Amniotic stem cell (primary cell): Measurements from ENCODE around the gene PDZD7.

Experiments
- DNase-seq: peaks from one replicate; lab custom pipeline; 2025; lab: John Stamatoyannopoulos, UW

The PDZD7 gene

DNA sequence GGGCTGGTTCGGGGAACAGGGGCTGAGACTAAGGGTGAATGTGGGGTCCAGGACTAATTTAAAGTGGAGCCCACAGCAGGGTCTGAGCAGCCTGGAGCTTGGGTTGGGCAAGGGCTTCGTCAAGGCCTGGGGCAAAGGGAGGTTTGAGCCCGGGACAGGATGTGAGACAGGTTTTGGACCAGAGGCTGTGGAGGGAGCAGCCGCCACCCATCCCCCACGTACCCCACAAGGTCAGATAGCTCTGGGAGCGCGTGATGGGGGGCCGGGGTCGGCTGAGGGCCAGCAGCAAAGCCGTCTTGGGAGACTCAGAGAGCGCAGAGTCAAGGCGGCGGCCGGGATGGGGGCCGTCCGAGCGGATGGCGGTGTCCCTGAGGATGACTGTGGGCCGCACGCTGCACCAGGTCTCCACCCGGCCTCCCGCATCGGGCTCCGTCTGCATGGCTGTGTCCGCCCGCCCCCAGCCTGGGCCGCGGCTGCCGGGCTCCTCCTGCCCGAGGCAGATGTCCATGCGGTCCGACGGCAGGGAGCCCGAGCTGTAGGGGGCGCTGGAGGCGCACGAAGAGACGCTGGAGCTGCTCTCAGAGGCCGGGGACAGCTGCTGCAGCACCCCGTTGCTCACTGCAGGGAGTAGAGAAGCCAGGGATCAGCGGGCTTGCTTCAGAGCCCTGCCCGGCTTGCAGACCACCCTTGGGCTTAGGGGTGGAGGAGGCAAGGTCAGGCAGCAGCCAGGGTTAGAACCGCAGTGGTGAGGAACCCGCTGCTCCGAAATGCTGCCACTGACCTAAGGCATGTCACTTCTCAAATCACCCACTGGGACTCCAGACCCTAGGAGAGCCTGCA, 12.1 kb downstream of the PDZD7 start:
- DNase-seq = peak; percentile 76

DNA sequence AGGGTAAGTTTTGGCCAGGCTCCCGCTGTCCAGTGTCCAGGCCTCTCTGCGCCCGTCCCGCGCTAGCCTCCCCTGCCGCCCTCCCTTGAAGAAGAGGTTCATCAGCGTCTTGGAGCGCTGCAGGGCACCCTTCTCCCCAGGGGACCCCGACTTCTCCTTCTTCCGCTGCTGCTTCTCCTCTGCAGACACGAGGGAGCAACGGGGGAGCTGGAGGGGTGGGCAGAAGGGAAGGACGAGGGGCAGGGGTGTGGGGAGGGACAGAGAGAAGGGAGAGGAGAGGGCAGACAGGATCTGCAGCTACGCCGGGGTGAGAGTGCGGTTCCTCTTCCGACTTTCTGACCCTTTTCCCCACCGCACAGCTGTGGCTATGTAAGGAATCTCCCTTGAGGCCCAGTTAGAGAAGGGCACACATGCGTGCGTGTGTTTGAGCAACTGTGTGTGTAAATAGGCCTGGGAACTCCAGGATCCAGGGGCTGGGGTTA, 12.8 kb downstream of the PDZD7 start:
- DNase-seq = no peak

DNA sequence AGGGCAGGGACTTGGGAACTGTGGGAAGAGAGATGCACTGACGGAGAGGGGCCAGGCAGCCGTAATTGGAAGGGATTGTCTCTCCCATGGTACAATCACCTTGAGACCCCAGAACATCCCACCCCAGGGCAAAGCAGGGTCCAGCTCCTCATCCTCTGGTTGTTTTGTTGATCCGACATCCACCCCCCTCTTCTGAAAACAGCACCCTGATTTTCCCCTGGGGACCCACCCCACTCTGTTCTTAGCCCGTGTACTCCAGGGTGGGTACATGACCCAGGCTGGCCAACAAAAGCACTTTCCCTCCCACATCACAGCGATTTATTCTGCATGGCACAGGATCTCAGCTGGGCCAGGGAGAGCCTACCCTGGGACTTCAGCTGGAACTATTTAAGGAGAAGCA, 14.1 kb downstream of the PDZD7 start:
- no peak for DNase-seq

- no peak for DNase-seq
Observed at GRCh38 chr10:101015582-101015973, 15.4 kb downstream of the PDZD7 start.

GRCh38 chr10:101014966-101015581, 15.9 kb downstream of the PDZD7 start:
- peak; percentile 70 for DNase-seq

DNA sequence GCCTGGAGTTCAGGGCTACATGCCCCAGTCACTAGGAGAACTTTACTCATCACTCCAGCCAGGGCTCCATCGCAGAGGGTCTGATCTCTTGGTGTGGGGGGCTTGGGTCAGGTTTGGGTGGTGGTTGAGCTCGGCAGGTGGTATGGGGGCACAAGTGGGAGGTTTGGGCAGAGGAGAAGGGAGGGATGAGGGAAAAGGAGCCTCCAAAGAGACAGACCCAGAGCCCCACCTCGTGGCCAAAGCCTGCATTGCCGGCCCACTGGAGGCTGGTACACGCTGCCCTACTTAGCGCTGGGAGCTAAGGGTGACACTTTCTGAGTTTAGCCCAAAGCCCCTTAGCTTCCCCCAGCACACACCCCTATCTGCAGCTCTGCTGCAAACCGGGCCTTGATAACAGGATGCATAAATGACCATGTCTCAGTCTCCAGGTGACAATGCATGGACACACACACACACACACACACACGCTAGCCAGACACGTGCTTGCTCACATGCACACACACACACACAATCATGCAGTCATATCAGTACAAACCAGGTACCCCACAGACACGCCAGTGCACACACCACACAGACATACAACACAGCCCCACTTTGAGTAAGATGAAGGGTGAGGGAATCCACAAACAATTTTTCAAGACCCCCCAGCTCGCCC, 16.6 kb downstream of the PDZD7 start:
- peak; percentile 51 for DNase-seq

DNA sequence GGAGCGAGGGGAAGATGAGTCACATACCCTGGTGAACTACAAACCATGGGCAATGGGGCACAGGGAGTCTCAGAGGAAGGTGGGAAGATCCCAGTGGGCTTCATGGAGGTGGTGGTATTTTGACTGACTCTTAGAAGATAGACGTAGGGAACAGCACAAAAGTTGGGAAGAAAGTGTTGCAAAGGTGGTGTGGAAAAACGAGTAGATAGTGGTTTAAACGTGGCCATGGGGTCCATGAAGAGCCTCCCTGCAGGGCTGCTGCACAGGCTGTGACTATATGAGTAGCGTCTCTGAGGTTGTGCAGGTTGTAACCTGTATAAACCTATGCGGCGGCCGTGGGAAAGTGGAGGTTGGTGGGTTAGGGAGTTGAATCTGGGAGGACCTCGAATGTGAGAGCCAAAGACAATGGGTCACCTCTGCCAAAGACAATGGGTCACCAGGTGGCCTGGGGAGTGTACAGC, 17.5 kb downstream of the PDZD7 start:
- no peak for DNase-seq

DNA sequence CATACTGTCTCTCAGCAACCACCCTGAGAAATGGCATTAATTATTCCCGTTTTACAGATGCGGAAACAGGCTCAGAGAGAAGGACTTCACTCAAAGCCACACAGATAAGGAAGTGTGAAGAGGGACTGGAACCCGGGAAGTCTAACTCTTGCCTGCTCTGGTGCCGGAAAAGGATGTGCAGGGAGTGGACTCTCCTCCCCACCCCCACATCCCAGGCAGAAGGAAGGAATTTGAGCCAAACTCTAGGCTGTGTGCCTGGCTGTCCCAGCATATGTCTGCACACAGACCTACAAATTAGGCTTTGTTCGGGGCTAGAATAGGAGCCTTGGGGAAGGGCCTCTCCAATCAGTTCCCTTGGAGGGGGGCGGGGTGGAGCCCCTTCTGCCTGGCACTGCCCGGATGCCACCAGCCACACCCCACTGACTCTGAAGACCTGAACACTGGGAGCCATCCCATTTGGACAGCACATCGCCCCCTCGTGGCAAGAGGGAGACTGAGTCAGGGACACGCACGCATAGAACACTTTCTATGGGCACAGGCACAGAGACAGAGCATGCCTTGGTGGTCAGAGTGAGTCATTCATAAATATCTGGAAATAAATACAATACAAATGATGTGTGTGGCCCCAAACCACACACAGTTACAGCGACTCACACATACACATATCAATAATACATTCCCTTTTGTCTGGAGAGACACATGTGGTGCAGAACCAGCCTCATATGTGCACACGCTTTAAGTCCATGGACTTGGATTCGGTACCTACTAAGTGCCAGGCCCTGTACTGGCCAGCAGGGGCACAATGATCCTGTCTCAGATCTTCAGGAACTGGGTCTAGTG, 18.2 kb downstream of the PDZD7 start:
- DNase-seq = peak; percentile 91

DNA sequence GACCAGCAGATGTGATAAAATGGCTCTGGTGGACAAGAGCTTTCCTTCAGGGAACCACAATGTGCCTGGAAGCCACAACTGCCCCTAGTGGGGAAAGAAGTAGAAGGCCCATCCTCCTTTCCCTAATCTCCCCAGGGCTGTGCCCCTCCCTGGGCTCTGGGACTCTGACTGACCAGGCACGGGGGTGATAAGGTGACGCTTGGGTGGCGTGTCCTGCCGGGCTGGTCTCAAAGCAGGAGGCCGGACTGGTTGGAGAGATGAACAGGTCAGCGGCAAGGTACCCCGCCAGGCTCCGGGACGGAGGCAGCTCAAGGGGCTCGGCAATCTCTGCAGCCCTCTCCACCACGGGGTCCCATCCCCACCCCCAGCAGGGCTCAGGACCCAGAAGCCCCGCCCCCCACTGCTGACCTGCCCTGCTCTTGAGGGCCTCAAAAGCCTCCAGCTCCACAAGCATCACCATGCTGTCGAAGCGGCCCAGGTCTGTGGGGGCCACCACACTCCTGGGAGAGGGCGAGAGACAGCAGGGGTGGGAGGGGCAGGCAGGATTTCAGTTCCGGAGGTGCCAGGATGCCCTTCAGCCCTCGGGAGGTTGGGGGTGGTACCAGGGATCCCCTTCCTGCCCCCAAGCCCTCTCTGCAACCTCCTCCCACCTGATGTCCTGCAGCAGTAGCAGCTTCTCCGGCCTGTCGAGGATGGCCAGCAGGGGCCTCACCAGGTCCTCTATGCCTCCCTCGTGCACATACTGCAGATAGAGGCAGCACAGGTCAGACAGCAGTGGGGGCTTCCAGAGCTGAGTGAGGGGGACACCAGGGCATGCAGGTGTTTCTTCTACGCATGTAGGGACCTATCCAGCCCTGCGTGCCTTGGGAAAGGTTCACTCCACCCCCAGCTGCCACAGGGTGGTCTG, 19.2 kb downstream of the PDZD7 start:
- DNase-seq = no peak

GRCh38 chr10:101010329-101010728, 20.6 kb downstream of the PDZD7 start:
- no peak for DNase-seq

DNA sequence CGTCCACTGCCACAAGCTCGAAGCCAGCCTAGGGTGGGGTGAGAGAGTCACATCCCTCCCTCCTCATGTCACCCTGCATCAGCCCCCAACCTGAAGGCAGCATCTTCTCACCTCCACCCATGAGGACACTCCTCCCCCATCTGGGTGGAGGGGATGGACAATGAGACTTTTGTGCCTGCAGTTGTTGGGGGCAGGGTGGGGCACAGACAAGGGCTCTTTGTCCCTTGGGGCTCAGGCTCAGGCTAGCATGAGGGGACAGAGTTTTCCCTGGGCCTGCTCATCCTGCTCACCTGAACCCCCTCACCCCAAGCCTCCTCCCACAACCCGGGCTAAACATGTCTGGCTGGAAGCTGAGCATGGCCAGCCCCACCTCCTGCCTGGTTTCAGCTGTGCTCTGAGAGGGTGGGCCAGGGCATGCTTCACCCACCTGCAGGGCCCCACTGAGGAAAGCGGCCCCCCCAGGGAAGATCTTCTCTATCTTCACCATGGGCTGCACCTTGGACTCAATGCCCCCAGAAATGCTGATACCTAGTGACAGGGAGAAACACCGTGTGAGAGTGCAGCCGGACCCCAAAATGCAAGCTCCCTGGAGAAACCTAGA, 22.0 kb downstream of the PDZD7 start:
- no peak for DNase-seq

DNA sequence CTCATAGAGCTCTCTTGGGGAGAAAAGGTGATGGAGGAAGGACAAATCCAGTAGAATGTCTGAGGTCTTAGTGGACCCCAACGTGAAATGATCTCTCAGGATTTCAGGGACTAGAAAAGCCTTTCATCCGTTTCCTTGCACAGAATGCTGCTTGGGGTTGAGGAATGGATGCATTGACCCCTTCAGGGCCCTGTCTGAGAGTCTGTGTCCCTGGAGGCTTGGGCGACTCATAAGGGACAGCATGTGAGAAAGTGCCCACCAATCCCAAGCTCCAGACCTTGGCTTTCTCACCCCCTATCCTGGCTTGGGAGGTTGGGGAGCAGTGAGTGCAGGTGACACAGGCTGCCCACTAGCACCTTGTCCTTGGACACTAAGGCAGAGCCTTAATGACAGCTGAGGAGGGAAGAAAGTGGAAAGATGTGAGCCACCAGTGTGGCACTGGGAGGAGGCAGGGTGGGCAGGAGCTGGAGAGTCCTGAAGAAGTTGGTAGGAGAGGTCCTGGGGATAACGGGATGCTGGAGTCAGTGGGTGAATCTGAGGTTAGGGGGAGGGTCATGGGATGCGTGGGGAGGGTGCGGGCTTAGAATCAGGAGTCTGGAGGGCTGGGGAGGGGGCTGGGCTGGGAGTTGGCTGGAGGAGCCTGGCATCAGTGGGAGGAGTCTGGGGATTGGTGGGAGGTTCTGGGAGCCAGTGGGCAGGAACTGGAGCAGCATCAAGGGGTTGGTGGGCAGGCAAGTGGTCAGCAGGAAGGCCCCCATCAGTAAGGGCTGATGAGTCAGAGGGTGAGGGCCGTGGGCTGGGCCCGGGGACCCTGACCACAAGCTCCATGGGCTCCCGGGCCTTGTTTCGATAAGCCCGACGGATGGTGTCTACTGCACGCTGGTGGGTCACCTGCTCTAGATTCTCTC, 22.8 kb downstream of the PDZD7 start:
- no peak for DNase-seq

GRCh38 chr10:101007099-101007711, 23.7 kb downstream of the PDZD7 start:
- no peak for DNase-seq

DNA sequence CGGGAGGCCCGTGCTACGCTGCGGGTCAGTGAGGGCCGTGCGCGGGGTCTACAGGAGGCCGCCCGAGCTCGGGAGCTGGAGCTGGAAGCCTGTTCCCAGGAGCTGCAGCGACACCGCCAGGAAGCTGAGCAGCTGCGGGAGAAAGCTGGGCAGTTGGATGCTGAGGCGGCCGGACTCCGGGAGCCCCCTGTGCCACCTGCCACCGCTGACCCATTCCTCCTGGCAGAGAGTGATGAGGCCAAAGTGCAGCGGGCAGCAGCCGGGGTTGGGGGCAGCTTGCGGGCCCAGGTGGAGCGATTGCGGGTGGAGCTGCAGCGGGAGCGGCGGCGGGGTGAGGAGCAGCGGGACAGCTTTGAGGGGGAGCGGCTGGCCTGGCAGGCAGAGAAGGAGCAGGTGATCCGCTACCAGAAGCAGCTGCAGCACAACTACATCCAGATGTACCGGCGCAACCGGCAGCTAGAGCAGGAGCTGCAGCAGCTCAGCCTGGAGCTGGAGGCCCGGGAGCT, 24.3 kb downstream of the PDZD7 start:
- DNase-seq = no peak

DNA sequence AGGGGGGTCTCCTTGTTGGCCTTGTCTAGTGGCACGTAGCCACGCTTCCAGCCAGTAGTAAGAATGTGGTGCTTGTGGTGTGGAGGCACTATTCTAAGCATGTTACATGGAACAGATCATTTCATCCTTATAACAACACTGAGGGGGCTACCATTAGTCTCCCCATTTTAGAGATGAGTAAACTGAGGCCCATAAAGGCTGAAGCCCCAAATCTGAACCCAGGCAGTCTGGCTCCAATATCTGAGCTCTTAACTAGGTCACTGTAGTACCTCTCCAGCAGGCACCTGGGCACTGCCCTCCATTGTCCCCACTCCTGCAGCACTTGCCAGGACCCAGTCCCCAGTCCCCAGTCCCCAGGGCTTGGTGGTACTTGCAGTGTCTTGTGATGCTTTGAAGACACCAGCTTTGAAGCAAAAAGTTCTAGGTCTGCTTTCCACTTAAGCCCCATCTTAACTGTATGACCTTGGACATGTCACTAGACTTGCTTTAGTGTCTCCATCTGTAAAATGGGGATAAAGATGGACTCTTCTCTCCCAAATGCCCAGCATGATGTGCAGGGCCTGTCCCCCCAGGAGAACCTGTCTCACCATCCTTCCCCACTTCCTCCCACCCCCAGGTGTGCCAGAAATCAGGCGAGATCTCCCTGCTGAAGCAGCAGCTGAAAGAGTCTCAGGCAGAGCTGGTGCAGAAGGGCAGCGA, 24.9 kb downstream of the PDZD7 start:
- no peak for DNase-seq

GRCh38 chr10:101005361-101005760, 25.6 kb downstream of the PDZD7 start:
- DNase-seq = no peak

DNA sequence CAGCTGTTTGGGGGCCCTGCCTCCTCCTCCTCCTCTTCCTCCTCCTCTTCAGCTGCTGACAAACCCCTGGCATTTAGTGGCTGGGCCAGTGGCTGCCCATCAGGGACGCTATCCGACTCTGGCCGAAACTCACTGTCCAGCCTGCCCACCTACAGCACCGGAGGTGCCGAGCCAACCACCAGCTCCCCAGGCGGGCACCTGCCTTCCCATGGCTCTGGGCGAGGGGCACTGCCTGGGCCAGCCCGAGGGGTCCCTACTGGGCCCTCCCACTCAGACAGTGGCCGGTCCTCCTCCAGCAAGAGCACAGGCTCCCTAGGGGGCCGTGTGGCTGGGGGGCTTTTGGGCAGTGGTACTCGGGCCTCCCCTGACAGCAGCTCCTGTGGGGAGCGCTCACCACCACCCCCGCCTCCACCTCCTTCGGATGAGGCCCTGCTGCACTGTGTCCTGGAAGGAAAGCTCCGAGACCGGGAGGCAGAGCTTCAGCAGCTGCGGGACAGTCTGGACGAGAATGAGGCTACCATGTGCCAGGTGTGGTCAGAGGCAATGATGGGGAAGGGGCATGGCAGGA, 27.2 kb downstream of the PDZD7 start:
- no peak for DNase-seq

GRCh38 chr10:101002456-101002855, 28.5 kb downstream of the PDZD7 start:
- DNase-seq = no peak
